Measurements from ENCODE around the gene FGF21.
"Not testable (repeated sequence)": the region's sequence is repeated elsewhere in the genome, so short reads cannot be mapped to it uniquely, and the experiment has no call there.

The FGF21 gene

DNA sequence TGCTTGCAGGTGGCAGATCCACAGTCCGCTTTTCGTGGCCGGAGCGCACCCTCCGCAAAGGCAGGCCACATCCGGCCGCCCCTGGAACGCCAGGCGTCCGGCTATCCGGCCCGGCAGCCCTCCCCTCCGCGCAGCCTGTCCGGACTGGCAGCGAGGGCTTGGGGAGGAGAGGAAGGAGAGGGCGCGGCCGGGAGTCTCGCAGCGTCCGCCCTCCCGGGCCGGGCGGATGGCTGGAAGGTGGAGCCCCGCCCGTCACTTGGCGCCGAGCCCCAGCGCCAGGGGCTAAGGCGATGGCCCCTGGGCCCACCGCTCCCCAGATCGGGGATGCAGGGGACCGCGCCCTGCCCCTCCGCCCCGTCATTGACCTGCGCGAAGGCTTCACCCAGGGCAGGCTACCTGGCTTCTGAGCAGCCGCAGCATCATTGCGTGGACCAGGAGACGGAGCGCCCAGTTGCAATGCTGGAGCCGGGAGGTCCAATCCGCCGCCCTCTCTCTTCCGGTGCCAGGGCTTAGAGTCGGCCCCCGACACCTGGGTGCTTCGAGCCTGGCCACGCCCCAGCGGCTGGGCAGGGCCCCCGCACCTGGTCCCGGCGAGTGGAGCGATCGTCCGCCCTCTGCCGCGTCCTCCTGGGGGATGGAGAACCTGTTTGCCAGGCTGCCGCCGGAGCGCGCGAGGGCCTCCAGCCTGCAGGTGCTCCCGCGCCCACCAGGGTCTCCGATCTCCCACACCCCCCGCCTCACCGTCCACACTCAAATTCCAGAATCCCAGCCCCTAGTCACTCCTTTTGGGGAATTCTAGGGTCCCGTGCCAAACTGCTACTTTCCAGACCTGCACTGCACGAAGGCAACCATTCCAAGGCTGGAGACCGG lies 2.6 kb upstream of the FGF21 start, which contains the start of gene FUT1:
FUT1 (minus strand) TSS at position 146 of the 870 bp plus-strand sequence. CDS start 1,360 bp downstream, outside the sequence.
- no peak for DNase-seq

DNA sequence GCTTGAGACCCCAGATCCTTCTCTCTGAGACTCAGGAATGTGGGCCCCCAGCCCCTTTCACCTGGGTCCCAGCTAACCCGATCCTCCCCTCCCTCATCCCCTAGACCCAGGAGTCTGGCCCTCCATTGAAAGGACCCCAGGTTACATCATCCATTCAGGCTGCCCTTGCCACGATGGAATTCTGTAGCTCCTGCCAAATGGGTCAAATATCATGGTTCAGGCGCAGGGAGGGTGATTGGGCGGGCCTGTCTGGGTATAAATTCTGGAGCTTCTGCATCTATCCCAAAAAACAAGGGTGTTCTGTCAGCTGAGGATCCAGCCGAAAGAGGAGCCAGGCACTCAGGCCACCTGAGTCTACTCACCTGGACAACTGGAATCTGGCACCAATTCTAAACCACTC lies 463 bp downstream of the FGF21 start:
- DNase-seq, result no peak

- DNase-seq, result no peak
Observed at GRCh38 chr19:48756212-48756611, 888 bp downstream of the FGF21 start.

GRCh38 chr19:48756686-48757085 lies 1.4 kb downstream of the FGF21 start:
- DNase-seq, result no peak

DNA sequence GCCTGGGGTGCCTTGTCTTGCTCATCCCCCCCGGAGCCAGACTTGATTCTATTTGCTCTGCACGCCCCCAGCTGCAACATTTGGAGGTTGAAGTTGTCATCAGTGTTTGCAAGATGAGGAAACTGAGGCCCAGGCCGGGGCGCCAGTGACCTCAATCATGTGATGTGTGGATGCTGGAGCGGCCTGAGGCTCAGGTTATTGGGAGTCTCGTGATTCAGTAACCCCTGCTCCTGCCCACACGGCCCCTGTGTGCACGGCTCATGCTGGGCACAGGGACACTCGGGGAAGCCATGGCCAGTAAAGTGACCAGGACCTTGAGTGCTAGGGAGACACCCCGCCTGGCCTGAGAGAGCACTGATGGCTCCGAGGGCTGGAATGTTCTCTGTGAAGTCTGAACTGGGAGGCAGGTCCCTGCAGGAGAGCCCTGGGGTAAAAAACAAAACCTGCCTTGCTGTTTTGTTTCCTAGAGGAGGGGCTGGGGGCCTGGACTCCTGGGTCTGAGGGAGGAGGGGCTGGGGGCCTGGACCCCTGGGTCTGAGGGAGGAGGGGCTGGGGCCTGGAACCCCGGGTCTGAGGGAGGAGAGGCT lies 1.9 kb downstream of the FGF21 start:
- DNase-seq, result no peak

DNA sequence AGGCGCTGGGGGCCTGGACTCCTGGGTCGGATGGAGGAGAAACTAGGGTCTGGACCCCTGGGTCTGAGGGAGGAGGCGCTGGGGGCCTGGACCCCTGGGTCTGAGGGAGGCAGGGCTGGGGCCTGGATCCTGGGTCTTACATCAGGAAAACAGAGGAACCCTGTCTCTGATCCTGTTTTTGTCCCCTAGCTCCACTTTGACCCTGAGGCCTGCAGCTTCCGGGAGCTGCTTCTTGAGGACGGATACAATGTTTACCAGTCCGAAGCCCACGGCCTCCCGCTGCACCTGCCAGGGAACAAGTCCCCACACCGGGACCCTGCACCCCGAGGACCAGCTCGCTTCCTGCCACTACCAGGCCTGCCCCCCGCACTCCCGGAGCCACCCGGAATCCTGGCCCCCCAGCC lies 2.4 kb downstream of the FGF21 start:
- no peak for DNase-seq

DNA sequence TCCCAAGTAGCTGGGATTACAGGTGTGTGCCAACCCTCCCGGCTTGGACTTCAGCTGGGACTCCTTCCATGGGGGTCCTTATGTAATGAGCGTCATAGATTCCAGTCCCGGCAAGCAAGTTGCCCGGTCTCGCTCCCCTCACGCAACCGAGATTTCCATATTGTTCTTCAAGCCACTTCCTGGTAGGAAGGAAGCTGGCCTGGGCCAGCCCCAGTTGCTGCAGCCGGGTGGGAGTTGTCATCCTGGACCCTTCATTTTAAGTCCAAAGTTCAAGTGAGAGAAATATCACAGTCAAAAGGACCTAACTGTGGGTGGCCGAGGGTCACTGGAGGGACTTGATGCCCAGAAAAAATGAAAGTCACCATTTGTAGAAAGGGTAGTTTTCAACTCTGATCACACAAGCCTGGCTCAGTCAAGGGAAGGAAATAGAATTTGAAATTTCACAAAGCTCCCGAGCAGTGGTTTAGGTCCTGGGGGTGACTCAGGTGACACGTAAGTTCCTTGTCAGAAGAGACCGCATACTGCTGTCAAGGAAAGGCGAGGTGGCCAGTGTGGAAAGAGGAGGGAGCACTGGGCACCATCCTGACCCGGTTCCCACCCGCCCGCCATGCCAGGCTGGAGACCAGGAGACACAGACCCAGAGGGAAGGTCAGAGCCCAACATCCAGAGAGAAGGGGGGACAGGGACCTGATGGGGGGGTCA lies 5.3 kb downstream of the FGF21 start:
- no peak for DNase-seq

- not testable (repeated sequence) for DNase-seq
Observed at GRCh38 chr19:48765816-48766215, 10.5 kb downstream of the FGF21 start.

- not testable (repeated sequence) for DNase-seq
Observed at GRCh38 chr19:48768171-48768753, 12.9 kb downstream of the FGF21 start.

DNA sequence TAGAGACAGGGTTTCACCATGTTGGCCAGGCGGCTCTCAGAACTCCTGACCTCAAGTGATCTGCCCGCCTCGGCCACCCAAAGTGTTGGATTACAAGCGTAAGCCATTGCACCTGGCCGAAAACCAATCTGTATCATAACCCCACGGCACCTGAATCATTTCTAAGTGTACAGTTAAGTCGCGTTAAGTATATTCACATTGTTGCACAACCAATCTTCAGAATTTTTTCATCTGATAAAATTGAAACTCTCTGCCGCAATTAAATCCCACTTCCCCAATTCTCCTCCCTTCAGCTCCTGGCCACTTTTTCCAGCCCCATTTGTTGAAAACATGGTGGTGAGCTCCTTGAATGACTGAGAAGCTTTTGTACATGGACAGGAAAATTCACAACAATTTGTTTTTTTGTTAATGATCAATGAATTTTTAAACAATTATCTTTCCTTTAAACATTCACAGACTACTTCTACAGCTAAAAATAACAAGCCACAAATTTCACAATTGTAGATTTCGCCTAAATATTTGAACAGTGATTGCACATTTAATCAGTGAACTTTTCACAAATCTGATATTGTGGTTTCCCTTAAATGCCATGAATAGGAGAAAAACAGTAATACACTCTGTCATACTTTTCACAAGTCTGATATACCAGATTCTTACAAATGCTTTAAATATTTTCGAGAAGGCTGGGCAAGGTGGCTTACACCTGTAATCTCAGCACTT lies 13.8 kb downstream of the FGF21 start:
- no peak for DNase-seq

DNA sequence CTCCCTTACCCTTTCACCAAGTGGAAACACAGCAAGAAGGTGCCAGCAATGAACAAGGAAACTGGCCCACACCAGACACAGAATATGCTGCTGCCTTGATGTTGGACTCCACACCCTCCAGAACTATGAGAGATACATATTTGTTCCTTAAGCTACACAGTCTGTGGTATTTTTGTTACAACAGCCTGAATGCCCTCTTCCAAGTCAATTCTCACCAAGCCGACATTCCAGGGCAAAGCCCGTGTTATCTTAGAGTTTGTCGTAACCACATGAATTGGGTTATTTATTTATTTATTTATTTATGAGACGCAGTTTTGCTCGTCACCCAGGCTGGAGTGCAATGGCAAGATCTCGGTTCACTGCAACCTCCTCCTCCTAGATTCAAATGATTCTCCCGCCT lies 14.9 kb downstream of the FGF21 start:
- no peak for DNase-seq

- DNase-seq, result no peak
Observed at GRCh38 chr19:48770734-48771472, 15.6 kb downstream of the FGF21 start.

- no peak for DNase-seq
Observed at GRCh38 chr19:48772503-48772953, 17.2 kb downstream of the FGF21 start.

DNA sequence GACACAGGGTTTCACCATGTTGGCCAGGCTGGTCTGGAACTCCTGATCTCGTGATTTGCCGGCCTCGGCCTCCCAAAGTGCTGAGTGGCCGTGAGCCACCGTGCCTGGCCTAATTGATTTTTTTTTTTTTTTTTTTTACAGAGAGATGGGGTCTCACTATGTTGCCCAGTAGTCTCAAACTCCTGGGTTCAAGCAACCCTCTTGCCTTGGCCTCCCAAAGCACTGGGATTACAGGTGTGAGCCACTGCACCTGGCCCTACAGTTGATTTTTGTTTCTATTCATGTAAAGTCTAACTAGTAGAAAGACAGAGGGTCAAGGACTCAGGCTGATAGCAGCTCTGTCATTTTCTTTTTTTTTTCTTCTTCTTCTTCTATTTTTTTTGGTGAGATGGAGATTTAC lies 21.8 kb downstream of the FGF21 start:
- no peak for DNase-seq

- no peak for DNase-seq
Observed at GRCh38 chr19:48777720-48778119, 22.4 kb downstream of the FGF21 start.

DNA sequence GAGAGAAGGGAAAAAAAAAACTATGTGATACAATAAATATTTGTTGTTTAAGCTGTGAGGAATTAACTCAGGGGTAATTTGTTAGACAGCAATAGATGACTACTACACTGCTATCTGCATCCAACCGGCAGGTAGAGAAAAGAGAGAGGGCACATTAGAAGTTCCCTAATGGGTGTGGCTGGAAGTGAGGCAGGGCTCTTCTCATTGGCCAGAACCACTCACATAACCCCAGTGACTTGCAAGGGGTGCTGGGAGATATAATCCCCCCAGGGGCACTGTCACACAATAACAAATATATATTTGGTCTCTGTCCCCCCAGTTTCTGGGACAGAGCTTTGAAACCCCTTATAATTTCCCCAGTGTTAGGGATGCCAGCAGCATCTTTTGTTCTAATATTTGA lies 24.3 kb downstream of the FGF21 start:
- no peak for DNase-seq

- no peak for DNase-seq
Observed at GRCh38 chr19:48780631-48781391, 25.5 kb downstream of the FGF21 start.

DNA sequence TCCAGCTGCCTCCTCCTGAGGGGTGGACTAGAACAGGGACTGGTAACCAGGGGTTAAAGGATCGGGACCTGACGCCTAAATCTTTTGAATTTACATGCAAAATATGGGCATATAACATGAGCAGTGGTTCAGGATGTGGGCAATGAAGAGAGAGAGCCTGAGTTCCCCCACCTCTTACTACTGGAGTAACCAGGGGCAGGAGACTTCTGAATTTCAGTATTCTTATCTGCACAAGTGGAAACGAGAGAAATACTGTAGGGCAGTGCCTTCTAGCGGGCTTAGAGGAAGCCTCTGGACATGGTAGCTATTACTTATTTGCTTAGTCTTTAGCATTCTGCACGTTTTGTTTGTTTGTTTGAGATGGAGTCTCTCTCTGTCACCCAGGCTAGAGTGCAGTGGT lies 29.2 kb downstream of the FGF21 start:
- no peak for DNase-seq

DNA sequence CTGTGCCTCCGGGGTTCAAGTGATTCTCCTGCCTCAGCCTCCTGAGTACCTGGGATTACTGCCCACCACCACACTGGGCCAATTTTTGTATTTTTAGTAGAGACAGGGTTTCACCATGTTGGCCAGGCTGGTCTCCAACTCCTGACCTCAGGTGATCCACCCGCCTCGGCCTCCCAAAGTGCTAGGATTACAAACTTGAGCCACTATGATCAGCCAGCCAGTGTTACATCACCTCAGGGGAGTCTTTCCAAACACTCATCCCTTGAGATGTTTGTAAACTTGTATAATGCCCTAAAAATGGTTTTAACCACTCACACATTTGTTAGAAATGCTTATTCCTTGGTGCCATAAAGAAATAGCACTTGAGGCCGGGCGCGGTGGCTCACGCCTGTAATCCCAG lies 31.1 kb downstream of the FGF21 start:
- not testable (repeated sequence) for DNase-seq

DNA sequence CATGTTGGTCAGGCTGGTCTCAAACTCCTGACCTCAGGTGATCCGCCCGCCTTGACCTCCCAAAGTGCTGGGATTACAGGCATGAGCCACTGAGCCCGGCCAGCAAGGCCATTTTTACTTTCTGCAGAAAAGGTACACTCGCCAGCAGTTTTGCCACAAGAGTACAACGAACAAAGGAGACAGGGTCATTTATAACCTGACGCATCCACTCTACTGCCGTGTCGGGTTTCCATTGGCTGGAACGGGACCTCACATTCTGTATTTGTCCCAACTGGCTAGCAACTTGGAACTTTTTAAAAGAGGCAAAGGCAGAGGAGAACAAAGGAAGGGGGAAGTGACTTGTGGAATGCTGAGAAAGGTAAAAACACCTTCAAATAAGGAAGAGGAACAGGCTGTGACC lies 32.0 kb downstream of the FGF21 start:
- DNase-seq, result not testable (repeated sequence)

- DNase-seq, result no peak
Observed at GRCh38 chr19:48793271-48793670, 37.9 kb downstream of the FGF21 start.
